ENCODE results near the gene UNC5C.

Gene UNC5C

GRCh38 chr4:95398217-95398616 lies 150.6 kb downstream of the UNC5C start:
- DNase-seq (ENCODE audit: low read depth) = no peak

DNA sequence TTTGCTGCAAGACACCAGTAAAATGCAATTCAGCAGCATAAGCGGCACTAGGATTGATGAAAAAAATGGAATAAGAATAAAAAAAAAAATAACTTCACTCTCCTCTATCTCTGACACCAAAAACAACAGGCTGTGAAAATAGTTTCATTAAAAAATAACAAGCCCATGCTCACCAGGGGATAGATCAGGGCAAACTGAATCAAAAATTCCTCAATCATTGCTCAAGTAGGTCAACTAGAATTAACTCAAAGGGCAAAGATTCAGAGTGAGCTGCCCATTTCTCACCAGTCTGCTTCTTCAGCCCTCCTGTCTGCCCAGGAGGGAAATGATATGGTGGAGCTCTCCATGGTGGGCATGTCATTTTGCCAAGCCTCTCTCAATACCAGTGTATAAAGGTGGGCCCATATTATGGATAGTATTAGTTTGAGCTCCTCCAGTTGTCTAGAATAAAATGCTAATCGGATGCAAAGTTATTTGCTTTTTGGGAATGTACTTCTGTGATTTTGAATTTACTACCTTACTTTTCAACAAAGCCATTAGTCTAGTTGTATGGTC lies 153.9 kb downstream of the UNC5C start:
- DNase-seq (ENCODE audit: low read depth) = no peak

DNA sequence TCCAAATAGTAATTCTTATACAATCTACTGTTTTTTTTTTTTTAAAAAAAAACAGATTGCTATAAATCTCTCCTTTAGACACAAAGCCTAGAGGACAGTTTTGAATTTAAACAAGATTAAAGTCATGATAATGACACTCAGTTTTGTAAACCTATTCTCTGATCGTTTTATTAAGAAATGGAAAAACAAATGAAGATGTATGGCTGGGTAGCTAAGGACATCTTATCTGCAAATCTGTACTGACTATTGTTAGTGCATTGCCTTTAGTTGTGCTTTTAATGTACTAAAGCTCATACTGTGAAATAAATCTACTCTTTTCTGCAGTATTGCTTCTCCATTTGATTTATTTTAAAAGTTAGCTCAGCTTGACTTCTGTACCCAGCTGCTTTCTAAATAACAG lies 155.0 kb downstream of the UNC5C start:
- no peak for DNase-seq (ENCODE audit: low read depth)

GRCh38 chr4:95388911-95389310 lies 159.9 kb downstream of the UNC5C start:
- DNase-seq (ENCODE audit: low read depth) = no peak

- DNase-seq (ENCODE audit: low read depth) = no peak
These were observed 161.1 kb downstream of the UNC5C start for GRCh38 chr4:95387719-95388118.

- DNase-seq (ENCODE audit: low read depth) = no peak
These were observed 162.4 kb downstream of the UNC5C start for GRCh38 chr4:95386410-95386809.

- DNase-seq (ENCODE audit: low read depth) = no peak
These were observed 166.8 kb downstream of the UNC5C start for GRCh38 chr4:95381843-95382580.

DNA sequence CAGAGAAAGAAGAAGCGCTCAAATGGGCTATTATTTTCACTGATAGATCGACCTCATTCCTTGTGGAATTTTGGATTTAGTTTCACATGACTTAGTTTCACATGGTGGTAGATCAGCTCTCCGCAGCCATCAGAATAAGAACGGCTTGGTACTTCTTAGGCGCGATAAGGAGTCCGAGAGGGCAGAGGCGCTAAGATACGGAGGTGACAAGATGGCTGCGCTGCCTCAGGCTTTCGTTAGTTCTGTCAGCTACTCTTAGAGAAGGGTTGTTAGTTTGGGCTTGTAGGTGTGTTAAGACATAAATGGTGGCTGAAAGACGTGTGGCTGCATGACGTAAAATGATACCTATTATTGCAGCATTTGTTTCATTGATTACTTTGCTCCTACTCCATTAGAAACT lies 169.1 kb downstream of the UNC5C start:
- DNase-seq (ENCODE audit: low read depth) = no peak

- no peak for DNase-seq (ENCODE audit: low read depth)
These were observed 171.3 kb downstream of the UNC5C start for GRCh38 chr4:95377366-95377900.

DNA sequence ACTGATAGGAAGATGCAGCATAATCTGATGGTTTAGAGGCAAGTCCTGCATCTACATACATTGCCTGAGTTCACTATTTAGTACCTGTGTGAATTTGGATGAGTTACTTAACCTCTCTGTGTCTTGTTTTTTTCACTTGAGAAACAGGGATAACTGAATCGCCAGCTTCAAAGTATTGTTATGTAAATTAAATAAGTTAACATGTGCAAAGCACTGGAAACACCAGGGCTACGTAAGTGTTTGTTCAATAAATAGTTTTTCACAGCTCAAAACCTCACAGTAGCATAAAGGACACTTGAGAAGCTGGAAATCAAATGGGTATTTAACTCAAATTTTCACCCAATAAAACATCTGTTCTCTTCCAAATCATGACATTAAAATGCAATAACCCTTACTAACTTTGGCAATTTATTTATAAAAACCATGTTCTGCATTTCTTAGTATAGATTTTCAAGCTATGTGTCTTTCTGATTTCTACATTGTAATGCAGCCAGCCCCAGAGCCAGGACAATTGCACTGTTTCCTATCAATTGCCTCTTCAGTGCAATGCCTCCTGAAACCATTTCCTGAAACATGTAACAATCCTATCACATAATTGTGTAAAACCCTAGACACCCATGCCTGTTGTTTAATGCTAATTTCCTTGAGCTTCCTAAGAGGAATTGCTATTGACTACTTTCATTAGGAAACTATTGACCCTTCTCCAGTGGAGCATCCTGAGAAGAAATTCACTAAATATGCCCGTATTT lies 177.1 kb downstream of the UNC5C start:
- no peak for DNase-seq (ENCODE audit: low read depth)

- no peak for DNase-seq (ENCODE audit: low read depth)
These were observed 180.9 kb downstream of the UNC5C start for GRCh38 chr4:95367824-95368223.

DNA sequence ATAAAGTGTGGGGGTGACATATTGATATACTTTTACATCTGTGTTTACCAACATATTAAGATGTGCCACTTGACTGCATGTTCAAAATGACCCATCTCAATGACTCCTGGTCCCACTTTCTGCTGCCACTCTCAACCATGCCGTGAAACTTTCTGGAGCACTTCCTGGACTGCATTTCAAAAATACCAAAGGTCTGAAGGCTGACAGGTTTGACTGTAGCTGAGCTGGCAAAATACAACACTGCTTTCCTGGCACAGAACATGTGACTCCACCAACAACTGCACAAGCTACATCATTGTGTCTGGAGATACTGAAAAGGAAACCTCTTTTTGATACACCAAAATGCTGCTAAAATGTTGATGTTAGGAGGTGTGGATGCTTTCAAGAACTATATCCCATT lies 184.8 kb downstream of the UNC5C start:
- no peak for DNase-seq (ENCODE audit: low read depth)

DNA sequence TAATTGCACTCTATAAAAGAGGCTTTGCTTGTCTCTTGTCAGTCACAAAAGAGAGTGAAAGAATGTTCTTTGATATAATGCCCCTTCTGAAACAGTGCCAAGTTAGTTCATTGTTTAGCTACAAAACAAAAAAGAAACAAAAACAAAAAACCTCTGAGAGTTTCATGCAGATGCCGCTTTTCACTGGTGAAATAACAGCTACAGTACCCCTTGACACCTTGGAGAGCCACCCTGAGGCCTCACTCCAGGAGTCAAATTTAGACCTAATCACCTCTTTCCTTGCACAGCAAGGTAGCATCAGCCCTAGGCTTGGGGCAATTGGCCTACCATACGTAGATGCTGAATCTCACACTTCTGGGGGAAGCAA lies 185.2 kb downstream of the UNC5C start:
- no peak for DNase-seq (ENCODE audit: low read depth)

DNA sequence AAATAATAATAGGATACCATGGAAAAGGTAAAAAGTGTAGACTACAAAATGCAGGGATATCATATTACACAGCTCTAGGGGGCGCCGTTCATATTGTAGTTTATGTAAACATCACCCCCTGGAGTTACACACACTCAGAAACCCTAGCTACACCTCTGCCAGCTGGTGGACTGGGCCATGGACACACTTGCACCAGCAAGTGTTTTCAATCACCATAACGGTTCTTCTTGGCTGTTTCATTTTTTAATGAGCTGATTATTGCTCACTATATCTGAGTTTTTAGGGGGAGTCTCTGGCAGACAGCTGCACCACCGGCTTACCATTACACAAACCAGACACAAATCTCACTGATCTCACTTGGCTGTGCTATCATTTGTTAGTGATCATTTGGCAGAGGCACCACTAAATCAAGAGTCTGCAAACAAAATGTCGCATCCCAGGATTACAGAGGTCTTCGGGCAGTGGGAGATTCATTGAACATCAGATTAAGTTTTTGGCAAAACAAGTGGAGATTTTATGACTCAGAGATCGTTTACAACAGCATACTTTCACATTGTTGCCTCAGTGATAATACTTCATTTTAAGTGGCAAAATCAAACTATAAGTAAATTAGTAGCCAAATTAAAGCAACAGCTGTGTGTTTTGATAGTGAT lies 185.7 kb downstream of the UNC5C start:
- DNase-seq (ENCODE audit: low read depth) = no peak

- no peak for DNase-seq (ENCODE audit: low read depth)
These were observed 186.7 kb downstream of the UNC5C start for GRCh38 chr4:95362066-95362465.

GRCh38 chr4:95361696-95361965 lies 187.1 kb downstream of the UNC5C start:
- DNase-seq (ENCODE audit: low read depth) = no peak

DNA sequence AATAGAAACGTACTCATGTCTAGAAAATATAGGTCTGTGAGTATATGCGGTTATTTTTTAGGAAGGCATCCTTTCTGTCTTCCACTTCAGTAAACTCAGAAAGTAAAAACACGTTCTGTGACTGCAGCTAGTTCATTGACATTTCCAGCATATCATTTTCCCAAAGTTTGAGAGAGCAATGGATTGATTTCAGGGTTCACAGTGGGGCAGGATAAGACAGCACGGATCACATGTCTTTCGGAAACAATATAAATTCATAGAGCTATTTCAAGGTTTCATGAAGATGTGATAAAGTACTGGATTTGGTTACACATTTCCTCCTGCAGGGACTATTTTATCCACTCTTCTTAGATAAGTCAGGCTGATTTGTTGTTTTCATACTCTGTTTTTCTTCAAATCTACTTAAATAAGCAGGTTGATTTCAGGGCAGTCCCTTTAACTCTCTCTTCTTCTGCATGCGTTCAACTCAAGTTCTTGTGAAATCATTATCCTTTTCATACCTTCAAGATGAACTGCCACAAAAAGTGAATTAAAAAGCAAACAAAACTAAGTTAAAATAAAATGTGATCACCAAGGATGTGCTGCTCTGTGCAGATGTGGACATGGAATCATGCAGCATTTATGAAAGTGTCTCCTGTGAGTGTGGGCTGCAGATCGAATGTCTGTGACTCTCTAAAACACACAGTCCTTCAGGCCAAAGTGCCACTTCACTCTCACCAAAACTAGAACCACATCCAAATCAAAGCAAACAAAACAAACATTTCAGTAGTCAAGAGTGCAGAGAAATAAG lies 187.7 kb downstream of the UNC5C start:
- DNase-seq (ENCODE audit: low read depth) = no peak

DNA sequence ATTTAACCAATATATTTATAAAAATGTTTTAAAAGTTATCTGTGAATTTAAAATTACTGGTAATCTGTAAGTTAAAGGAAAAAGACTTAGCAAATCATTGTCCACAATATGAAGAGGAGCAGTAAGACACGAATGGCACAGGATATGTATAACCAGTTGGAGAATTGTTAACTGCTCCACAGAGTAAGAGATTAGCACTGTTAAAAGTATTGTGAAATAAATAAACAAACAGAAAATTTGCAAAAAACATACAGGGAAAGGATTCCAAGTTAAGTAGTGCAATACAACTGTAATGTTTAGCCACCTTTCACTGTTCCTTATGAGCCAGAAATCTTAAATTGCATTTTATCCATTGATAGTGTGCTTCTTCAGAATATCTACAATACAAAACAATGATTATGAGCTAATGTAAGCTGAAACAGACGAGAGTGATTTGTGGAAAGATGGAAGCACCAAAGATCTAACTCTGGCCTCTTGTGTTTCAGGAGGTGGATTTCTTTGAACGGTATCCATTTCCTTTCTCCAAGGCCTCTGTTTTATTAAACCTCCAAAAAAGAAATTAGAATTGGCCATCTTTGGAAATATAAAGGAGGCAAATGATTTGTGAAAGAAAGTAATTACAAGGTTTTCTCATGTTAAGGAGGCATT lies 188.4 kb downstream of the UNC5C start:
- no peak for DNase-seq (ENCODE audit: low read depth)

GRCh38 chr4:95358421-95358820 lies 190.4 kb downstream of the UNC5C start:
- no peak for DNase-seq (ENCODE audit: low read depth)

GRCh38 chr4:95355021-95355420 lies 193.8 kb downstream of the UNC5C start:
- DNase-seq (ENCODE audit: low read depth) = no peak

DNA sequence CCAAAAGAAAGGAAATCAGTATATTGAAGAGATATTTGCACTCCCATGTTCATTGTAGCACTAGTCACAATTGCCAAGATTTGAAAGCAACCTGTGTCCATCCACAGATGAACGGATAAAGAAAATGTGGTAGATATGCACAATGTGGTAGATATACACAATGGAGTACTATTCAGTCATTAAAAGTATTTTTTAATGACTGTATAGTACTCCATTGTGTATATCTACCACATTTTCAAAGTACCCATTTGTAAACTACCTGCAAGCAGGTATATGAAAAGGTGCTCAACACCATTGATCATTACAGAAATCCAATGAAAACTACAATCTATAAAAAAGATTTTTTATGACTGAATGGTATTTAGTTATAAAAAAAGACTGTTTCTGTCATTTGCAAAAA lies 200.4 kb downstream of the UNC5C start:
- no peak for DNase-seq (ENCODE audit: low read depth)

- no peak for DNase-seq (ENCODE audit: low read depth)
These were observed 205.5 kb downstream of the UNC5C start for GRCh38 chr4:95343235-95343634.

Data from activated T-cell treated with anti-CD3 and anti-CD28 coated beads for 24 hours (primary cell).